SK-N-MC (cell line): Measurements from ENCODE around the gene BMPR1B.

Source experiments
- EZH2 ChIP-seq: fragments of 200-600 bp; sonication (generic); IDR thresholded peaks from one replicate; pipeline ENCODE4 v1.6.1; 2017; ENCODE audit warnings: antibody characterized with exemption
- POLR2AphosphoS5 ChIP-seq: IDR thresholded peaks from 2 replicates; pipeline ENCODE4 v1.6.1; 2012; ENCODE audit warnings: mild to moderate bottlenecking, low read depth, low read length, borderline replicate concordance

GRCh38 chr4:94762326-94762725 lies 4.6 kb downstream of the BMPR1B start:
- no peak for TF ChIP-seq EZH2
- no peak for TF ChIP-seq POLR2AphosphoS5
